Gastroesophageal sphincter (tissue), 4 donors: Measurements from ENCODE around the gene FRRS1. TPM values are rescaled to one million over a fixed set of nuclear protein-coding genes. Genes with fewer than 3 reads are reported as not detected.

Source experiments
- ATAC-seq: fragments of 150-250 bp; one replicate; pipeline ENCODE4 v1.9.1; 2016; ENCODE audit warnings: mild to moderate bottlenecking, moderate library complexity
- H3K27ac ChIP-seq, 4 donors: fragments of 200-600 bp; sonication (generic) in 3 of 4; 1 replicate in 3 of 4; 2 replicates in 1 of 4; pipeline ENCODE4 v1.5.1; 2016 to 2019
- H3K27me3 ChIP-seq: fragments of 200-600 bp; sonication (generic); one replicate; pipeline ENCODE4 v1.5.1; 2019
- H3K36me3 ChIP-seq, 2 donors: fragments of 200-600 bp; sonication (generic); one replicate each; pipeline ENCODE4 v1.5.1; 2019; ENCODE audit warnings: control low read depth in 1 of 2
- H3K4me1 ChIP-seq, 3 donors: fragments of 200-600 bp; sonication (generic); 1 replicate in 2 of 3; 2 replicates in 1 of 3; pipeline ENCODE4 v1.5.1; 2016 to 2019; ENCODE audit warnings: control low read depth in 2 of 3
- H3K4me3 ChIP-seq, 2 donors: fragments of 200-600 bp; sonication (generic); one replicate each; pipeline ENCODE4 v1.5.1; 2019; ENCODE audit warnings: mild to moderate bottlenecking in 1 of 2, moderate library complexity in 1 of 2
- H3K9me3 ChIP-seq, 3 donors: fragments of 200-600 bp; sonication (generic); one replicate each; pipeline ENCODE4 v1.5.1; 2017 to 2019; ENCODE audit warnings: control low read depth in 2 of 3
- CTCF ChIP-seq, 4 experiments: fragments of 200-600 bp in 2 of 4; fragments of 450-650 bp in 2 of 4; sonication (generic) in 1 of 4; IDR thresholded peaks; one replicate each; pipeline ENCODE4 v1.5.1; 2017 to 2019; ENCODE audit warnings: antibody characterized with exemption in 4 of 4, mild to moderate bottlenecking in 2 of 4, moderate library complexity in 2 of 4
- EP300 ChIP-seq: sonication (generic); formaldehyde crosslinking; IDR thresholded peaks from one replicate; pipeline ENCODE4 v1.6.1; 2017; ENCODE audit warnings: antibody characterized with exemption, mild to moderate bottlenecking
- POLR2A ChIP-seq, 2 donors: fragments of 450-650 bp; IDR thresholded peaks; one replicate each; pipeline ENCODE4 v1.6.1; 2017; ENCODE audit warnings: antibody characterized with exemption in 2 of 2, mild to moderate bottlenecking in 2 of 2, moderate library complexity in 1 of 2
- POLR2AphosphoS5 ChIP-seq: sonication (generic); formaldehyde crosslinking; IDR thresholded peaks from one replicate; pipeline ENCODE4 v1.6.1; 2017; ENCODE audit warnings: antibody characterized with exemption
- WGBS, 2 donors: methylation state at CpG; one replicate each; pipeline ENCODE4 v1.1.5; 2018; ENCODE audit warnings: low coverage in 1 of 2; 5-methylcytosine and 5-hydroxymethylcytosine counted together
- total RNA-seq, 4 donors: library from RNA; depleted of rRNA; stranded (reverse); fragments of >200 nt; gene quantifications; one replicate each; pipeline ENCODE4 v1.1.0, GENCODE V29; 2016

The FRRS1 gene
- total RNA-seq, 4 donors from 2014 or later, result 2.5 to 5.3 (median 3.1) TPM

- no peaks in the 10 kb centered on the region for H3K27me3 ChIP-seq
- no peaks in the 10 kb centered on the region for H3K4me1 ChIP-seq
- ATAC-seq, result no peak
- H3K4me3 ChIP-seq, result no peak overlapping the region
- WGBS, 2 donors, result 100% methylated on average over 1 of the region's 1 CpG
- H3K9me3 ChIP-seq, result no peaks in the 10 kb centered on the region
- H3K27ac ChIP-seq, result no peak overlapping the region
- no peak for TF ChIP-seq EP300
- TF ChIP-seq POLR2A (IDR thresholded peaks at IDR 0.05), result no peak
- no peak for TF ChIP-seq POLR2AphosphoS5
- no peak for TF ChIP-seq CTCF (IDR thresholded peaks at IDR 0.05)
- no peaks in the 10 kb centered on the region for H3K36me3 ChIP-seq
Measured at GRCh38 chr1:99782397-99782796, 16.0 kb upstream of the FRRS1 start.

- TF ChIP-seq POLR2A (IDR thresholded peaks at IDR 0.05) (no peak), EP300 (no peak), POLR2AphosphoS5 (no peak), CTCF (IDR thresholded peaks at IDR 0.05) (no peak)
Measured at GRCh38 chr1:99781798-99782197, 15.4 kb upstream of the FRRS1 start.

GRCh38 chr1:99777752-99778151 is 11.3 kb upstream of the FRRS1 start:
- Histone ChIP-seq H3K36me3 (no peaks in the 10 kb centered on the region), H3K4me1 (no peaks in the 10 kb centered on the region), H3K9me3 (no peaks in the 10 kb centered on the region), H3K27ac (no peak overlapping the region), H3K27me3 (no peaks in the 10 kb centered on the region), H3K4me3 (no peak overlapping the region)
- 37 to 47% methylated on average over 2 to 3 of the region's 3 CpGs for WGBS, 2 donors
- no peak for TF ChIP-seq POLR2A (IDR thresholded peaks at IDR 0.05)
- no peak for TF ChIP-seq EP300
- no peak for TF ChIP-seq POLR2AphosphoS5
- no peak for TF ChIP-seq CTCF (IDR thresholded peaks at IDR 0.05)
- no peak for ATAC-seq

More at GRCh38 chr1:99781798-99782197, 15.4 kb upstream of the FRRS1 start:
- H3K4me3 ChIP-seq, result no peak overlapping the region
- no peaks in the 10 kb centered on the region for H3K36me3 ChIP-seq
- no peak overlapping the region for H3K27ac ChIP-seq
- WGBS, 2 donors, result 78 to 82% methylated on average over 1 to 3 of the region's 3 CpGs
- H3K4me1 ChIP-seq, result no peaks in the 10 kb centered on the region
- no peaks in the 10 kb centered on the region for H3K27me3 ChIP-seq
- no peaks in the 10 kb centered on the region for H3K9me3 ChIP-seq
- ATAC-seq, result no peak

- no peaks in the 10 kb centered on the region for H3K9me3 ChIP-seq
- no peak for TF ChIP-seq EP300
- no peaks in the 10 kb centered on the region for H3K36me3 ChIP-seq
- no peaks in the 10 kb centered on the region for H3K27me3 ChIP-seq
- H3K4me3 ChIP-seq, result no peak overlapping the region
- no peak overlapping the region for H3K27ac ChIP-seq
- peaks cover 0 to 6% (median 0%) of the 10 kb centered on the region in 3 donors for H3K4me1 ChIP-seq
- ATAC-seq, result no peak
Measured at GRCh38 chr1:99776120-99776519, 9.7 kb upstream of the FRRS1 start.

GRCh38 chr1:99772809-99773208 is 6.4 kb upstream of the FRRS1 start:
- Histone ChIP-seq H3K27me3 (no peaks in the 10 kb centered on the region), H3K9me3 (no peaks in the 10 kb centered on the region), H3K27ac (no peak overlapping the region), H3K36me3 (no peaks in the 10 kb centered on the region), H3K4me1 (peaks cover 0 to 11% (median 0%) of the 10 kb centered on the region in 3 donors), H3K4me3 (no peak overlapping the region)
- ATAC-seq, result no peak
- WGBS, 2 donors, result 76 to 100% methylated on average over 2 to 3 of the region's 3 CpGs
- TF ChIP-seq POLR2AphosphoS5, result no peak
- TF ChIP-seq POLR2A (IDR thresholded peaks at IDR 0.05), result no peak
- TF ChIP-seq CTCF (IDR thresholded peaks at IDR 0.05), result no peak
- TF ChIP-seq EP300, result no peak
